ENCODE results near the gene BAG1. TPM values are rescaled to one million over a fixed set of nuclear protein-coding genes. Genes with fewer than 3 reads are reported as not detected.

BAG1 gene
- total and polyA plus RNA-seq, 2 of the 13 experiments (the other 11 are each of a cell fraction or from before 2014, with no cell fraction given) = 23.1 to 59.5 TPM

- TF ChIP-seq MED8 (CRISPR knock-in tag; IDR thresholded peaks at IDR 0.05; ENCODE audit: insufficient replicate concordance) (peak; percentile 95), ZBTB20 (CRISPR knock-in tag; IDR thresholded peaks at IDR 0.05; ENCODE audit: borderline replicate concordance, low read depth) (peak; percentile 62; the same call in 1 of the 2 replicates), ZFX (CRISPR knock-in tag; IDR thresholded peaks at IDR 0.05; ENCODE audit: low read depth) (peak; percentile 85), ZBTB34 (CRISPR knock-in tag; IDR thresholded peaks at IDR 0.05) (peak; percentile 91), JARID2 (CRISPR knock-in tag; IDR thresholded peaks at IDR 0.05; ENCODE audit: insufficient replicate concordance) (peak; percentile 88), CENPT (CRISPR knock-in tag; IDR thresholded peaks at IDR 0.05; ENCODE audit: low read depth) (0 out of 2 replicates have a peak, but pooled peaks have one; percentile 61), ZNF136 (CRISPR knock-in tag; IDR thresholded peaks at IDR 0.05; ENCODE audit: low read depth) (peak; percentile 92), ZNF260 (CRISPR knock-in tag; IDR thresholded peaks at IDR 0.05; ENCODE audit: borderline replicate concordance, low read depth) (no peak), MTA1 (CRISPR knock-in tag; IDR thresholded peaks at IDR 0.05; ENCODE audit: borderline replicate concordance) (peak; percentile 43; the same call in 1 of the 2 replicates), FOXM1 (CRISPR knock-in tag; IDR thresholded peaks at IDR 0.05) (no peak), ZNF792 (CRISPR knock-in tag; IDR thresholded peaks at IDR 0.05) (peak; percentile 86), SOX5 (CRISPR knock-in tag; IDR thresholded peaks at IDR 0.05; ENCODE audit: borderline replicate concordance) (peak; percentile 46), SNAI1 (CRISPR knock-in tag; IDR thresholded peaks at IDR 0.05; ENCODE audit: borderline replicate concordance) (peak; percentile 86), SNAPC5 (CRISPR knock-in tag; IDR thresholded peaks at IDR 0.05; ENCODE audit: borderline replicate concordance) (0 out of 2 replicates have a peak, but pooled peaks have one; percentile 60), E2F5 (CRISPR knock-in tag; conservative IDR thresholded peaks at IDR 0.05) (0 out of 2 replicates have a peak, but pooled peaks have one; percentile 22), NFKBIZ (CRISPR knock-in tag; IDR thresholded peaks at IDR 0.05) (0 out of 2 replicates have a peak, but pooled peaks have one; percentile 26), KLF13 (CRISPR knock-in tag; IDR thresholded peaks at IDR 0.05) (0 out of 2 replicates have a peak, but pooled peaks have one; percentile 81), MEIS2 (CRISPR knock-in tag; IDR thresholded peaks at IDR 0.05) (0 out of 2 replicates have a peak, but pooled peaks have one; percentile 28), TAF1 (CRISPR knock-in tag; IDR thresholded peaks at IDR 0.05) (peak; percentile 82), TCF7L2 (IDR thresholded peaks at IDR 0.05; ENCODE audit: low read depth, low read length) (no peak), FUBP1 (CRISPR knock-in tag; IDR thresholded peaks at IDR 0.05; ENCODE audit: borderline replicate concordance) (no peak; the same call in 1 of the 2 replicates), NFE2 (CRISPR knock-in tag; IDR thresholded peaks at IDR 0.05) (0 out of 2 replicates have a peak, but pooled peaks have one; percentile 42), EHMT2 (IDR thresholded peaks at IDR 0.05; ENCODE audit: borderline replicate concordance, low read depth, low read length) (no peak), TARDBP (CRISPR knock-in tag; IDR thresholded peaks at IDR 0.05) (peak; percentile 89), RBAK (CRISPR knock-in tag; IDR thresholded peaks at IDR 0.05) (no peak), SYNCRIP (IDR thresholded peaks at IDR 0.05; ENCODE audit: insufficient read depth, low read depth, low read length) (no peak)
Observed at GRCh38 chr9:33290247-33291030, 25.9 kb upstream of the BAG1 start, which contains the start of gene NFX1 (continued).

Data from HepG2 (cell line).